GM12878 (cell line): ENCODE results near the gene RAC2.

Experiments
- BCL11A ChIP-seq: IDR thresholded peaks from 2 replicates; pipeline ENCODE4 v1.6.1; 2011; ENCODE audit warnings: low read depth, low read length
- CTCF ChIP-seq, 3 experiments: IDR thresholded peaks in 2 of 3; conservative IDR thresholded peaks in 1 of 3; 2 replicates each; pipeline ENCODE4 v1.5.1; 2011; ENCODE audit warnings: low read depth in 3 of 3, low read length in 3 of 3, mild to moderate bottlenecking in 3 of 3, control low read depth in 2 of 3, moderate library complexity in 2 of 3, inconsistent platforms in 1 of 3, mixed read lengths in 1 of 3; ENCODE audit not compliant: control insufficient read depth in 2 of 3, insufficient read depth in 1 of 3; ENCODE audit errors: extremely low read depth in 1 of 3
- EGR1 ChIP-seq, 2 experiments: IDR thresholded peaks; 1 replicate in 1 of 2; 2 replicates in 1 of 2; pipeline ENCODE4 v1.6.1; 2011 to 2012; ENCODE audit warnings: low read depth in 2 of 2, low read length in 2 of 2, borderline replicate concordance in 1 of 2, mild to moderate bottlenecking in 1 of 2, moderate library complexity in 1 of 2
- POLR2AphosphoS5 ChIP-seq: IDR thresholded peaks from 2 replicates; pipeline ENCODE4 v1.6.1; 2011; ENCODE audit warnings: mild to moderate bottlenecking, low read length, inconsistent platforms
- REST ChIP-seq: IDR thresholded peaks from 2 replicates; pipeline ENCODE4 v1.6.1; 2012; ENCODE audit warnings: mild to moderate bottlenecking, low read depth, low read length
- TF ChIP-seq, protein P1 (sequence below): fragments of 450-650 bp; IDR thresholded peaks from 2 replicates; pipeline ENCODE4 v1.6.1; 2016; ENCODE audit warnings: mild to moderate bottlenecking

DNA sequence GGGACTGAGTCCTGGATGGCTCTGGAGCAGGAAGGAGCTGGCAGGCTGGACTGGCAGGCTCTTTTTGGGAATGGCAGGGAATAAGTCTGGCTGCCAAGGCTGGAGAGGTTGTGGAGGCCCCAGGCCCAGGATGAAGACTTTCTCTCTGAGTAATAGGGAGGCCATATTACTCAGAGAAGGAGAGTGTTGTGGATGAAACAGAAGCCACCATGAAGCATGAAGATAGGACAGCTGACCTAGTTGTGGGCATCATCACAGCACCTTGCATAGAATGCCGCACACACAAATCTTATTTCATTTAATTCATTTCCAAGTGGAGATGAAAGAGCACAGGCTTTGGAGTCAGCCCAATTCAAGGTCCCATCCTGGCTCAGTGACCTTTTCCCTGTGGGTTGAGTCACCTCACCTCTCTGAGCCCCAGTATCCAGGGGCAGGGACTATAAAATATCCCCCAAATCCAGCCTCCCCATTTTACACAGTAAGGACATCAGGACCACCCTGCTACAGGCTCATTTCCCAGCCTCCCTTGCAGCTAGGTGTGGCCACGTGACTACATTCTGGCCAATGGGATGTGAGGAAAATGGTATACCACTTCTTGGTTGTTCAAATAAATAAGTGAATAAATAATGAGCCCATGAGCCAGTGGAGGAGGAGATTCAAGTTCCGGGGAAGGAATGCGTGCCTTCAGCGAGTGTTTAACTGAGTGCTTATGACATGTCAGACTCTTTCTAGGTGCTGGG, 47.7 kb upstream of the RAC2 start:
- TF ChIP-seq POLR2AphosphoS5 (no peak), EGR1 (IDR thresholded peaks at IDR 0.05; ENCODE audit: borderline replicate concordance in 1 of 2, low read depth in 2 of 2, low read length in 2 of 2) (no peak), CTCF (IDR thresholded peaks at IDR 0.05 in 2 of 3, conservative IDR thresholded peaks at IDR 0.05 in 1 of 3; ENCODE audit: control insufficient read depth in 2 of 3, extremely low read depth in 1 of 3, insufficient read depth in 1 of 3, low read depth in 3 of 3, low read length in 3 of 3) (no peak), BCL11A (no peak), REST (no peak)
- TF ChIP-seq, protein P1, sequence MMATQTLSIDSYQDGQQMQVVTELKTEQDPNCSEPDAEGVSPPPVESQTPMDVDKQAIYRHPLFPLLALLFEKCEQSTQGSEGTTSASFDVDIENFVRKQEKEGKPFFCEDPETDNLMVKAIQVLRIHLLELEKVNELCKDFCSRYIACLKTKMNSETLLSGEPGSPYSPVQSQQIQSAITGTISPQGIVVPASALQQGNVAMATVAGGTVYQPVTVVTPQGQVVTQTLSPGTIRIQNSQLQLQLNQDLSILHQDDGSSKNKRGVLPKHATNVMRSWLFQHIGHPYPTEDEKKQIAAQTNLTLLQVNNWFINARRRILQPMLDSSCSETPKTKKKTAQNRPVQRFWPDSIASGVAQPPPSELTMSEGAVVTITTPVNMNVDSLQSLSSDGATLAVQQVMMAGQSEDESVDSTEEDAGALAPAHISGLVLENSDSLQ: no peak
